Suprapubic skin (tissue), 4 donors: ENCODE data around the gene BTF3L4.

Experiments used
- EP300 ChIP-seq: sonication (generic); formaldehyde crosslinking; IDR thresholded peaks from one replicate; pipeline ENCODE4 v1.6.1; 2017; ENCODE audit warnings: antibody characterized with exemption
- POLR2A ChIP-seq, 2 donors: fragments of 450-650 bp; IDR thresholded peaks; one replicate each; pipeline ENCODE4 v1.6.1; 2017; ENCODE audit warnings: antibody characterized with exemption in 2 of 2, mild to moderate bottlenecking in 2 of 2, moderate library complexity in 2 of 2
- POLR2AphosphoS5 ChIP-seq, 3 donors: sonication (generic); formaldehyde crosslinking; IDR thresholded peaks; one replicate each; pipeline ENCODE4 v1.6.1; 2017; ENCODE audit warnings: antibody characterized with exemption in 3 of 3
- TF ChIP-seq, protein P1 (sequence below), 2 donors: fragments of 200-600 bp in 1 of 2; fragments of 450-650 bp in 1 of 2; sonication (generic) in 1 of 2; IDR thresholded peaks; one replicate each; pipeline ENCODE4 v1.5.1; 2016 to 2019; ENCODE audit warnings: antibody characterized with exemption in 2 of 2, mild to moderate bottlenecking in 1 of 2, moderate library complexity in 1 of 2

DNA sequence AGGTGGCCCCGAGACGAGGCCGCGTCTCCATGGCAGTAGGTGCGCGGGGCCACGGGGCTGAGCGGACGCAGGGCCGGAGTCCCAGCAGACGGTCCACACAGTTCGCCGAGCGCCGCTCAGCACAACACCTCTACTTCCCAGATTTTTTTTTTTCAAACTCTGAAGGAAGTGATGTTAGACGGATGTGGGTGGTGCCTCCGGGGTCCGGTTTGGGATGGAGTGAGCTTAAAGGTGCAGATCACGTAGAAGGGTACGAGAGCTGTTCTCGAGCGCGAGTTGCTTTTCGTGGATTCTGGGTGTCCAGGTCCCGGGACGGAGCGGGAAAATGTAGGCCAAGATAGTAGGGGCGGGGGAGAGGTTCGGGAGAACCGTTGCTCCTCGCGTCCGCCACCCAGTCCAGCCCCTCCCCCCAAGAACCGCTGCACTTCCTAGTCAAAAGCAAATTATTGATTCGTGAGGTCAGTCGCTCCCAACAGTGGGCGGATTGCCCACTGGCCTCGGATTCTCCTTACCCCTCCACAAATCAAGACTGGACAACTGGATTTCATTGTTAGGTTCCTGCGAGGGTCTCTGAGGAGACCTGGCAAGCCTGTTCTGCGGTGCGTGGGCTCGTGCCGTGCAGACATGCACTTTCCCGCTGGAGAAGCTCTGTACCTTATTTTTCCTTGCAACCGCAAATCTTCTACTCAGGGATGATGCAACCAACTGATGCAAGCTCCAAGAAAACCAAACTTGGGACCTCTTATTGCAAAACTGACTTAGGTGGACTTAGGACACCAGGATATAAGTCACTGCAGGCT is 829 bp upstream of the BTF3L4 start, which contains the start of gene TXNDC12:
- TF ChIP-seq, protein P1, sequence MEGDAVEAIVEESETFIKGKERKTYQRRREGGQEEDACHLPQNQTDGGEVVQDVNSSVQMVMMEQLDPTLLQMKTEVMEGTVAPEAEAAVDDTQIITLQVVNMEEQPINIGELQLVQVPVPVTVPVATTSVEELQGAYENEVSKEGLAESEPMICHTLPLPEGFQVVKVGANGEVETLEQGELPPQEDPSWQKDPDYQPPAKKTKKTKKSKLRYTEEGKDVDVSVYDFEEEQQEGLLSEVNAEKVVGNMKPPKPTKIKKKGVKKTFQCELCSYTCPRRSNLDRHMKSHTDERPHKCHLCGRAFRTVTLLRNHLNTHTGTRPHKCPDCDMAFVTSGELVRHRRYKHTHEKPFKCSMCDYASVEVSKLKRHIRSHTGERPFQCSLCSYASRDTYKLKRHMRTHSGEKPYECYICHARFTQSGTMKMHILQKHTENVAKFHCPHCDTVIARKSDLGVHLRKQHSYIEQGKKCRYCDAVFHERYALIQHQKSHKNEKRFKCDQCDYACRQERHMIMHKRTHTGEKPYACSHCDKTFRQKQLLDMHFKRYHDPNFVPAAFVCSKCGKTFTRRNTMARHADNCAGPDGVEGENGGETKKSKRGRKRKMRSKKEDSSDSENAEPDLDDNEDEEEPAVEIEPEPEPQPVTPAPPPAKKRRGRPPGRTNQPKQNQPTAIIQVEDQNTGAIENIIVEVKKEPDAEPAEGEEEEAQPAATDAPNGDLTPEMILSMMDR (IDR thresholded peaks at IDR 0.05) = no peak
- TF ChIP-seq EP300 (no peak), POLR2AphosphoS5 (IDR thresholded peaks at IDR 0.05) (peak in 2 of 3 donors; percentile 26 to 40), POLR2A (IDR thresholded peaks at IDR 0.05) (peak in 1 of 2 donors; percentile 64)
